PFSK-1 (cell line): ENCODE data around the gene SAP25.

Experiments used
- FOXP2 ChIP-seq: optimal IDR thresholded peaks from 2 replicates; pipeline ENCODE3; 2011; ENCODE audit warnings: borderline replicate concordance, control low read depth, inconsistent platforms; ENCODE audit not compliant: insufficient read depth; ENCODE audit errors: extremely low read length, extremely low read depth
- POLR2AphosphoS5 ChIP-seq: IDR thresholded peaks from 2 replicates; pipeline ENCODE4 v1.6.1; 2012; ENCODE audit warnings: low read depth, mild to moderate bottlenecking, control low read depth, low read length, moderate library complexity
- SIN3A ChIP-seq: IDR thresholded peaks from 2 replicates; pipeline ENCODE4 v1.6.1; 2012; ENCODE audit warnings: mild to moderate bottlenecking, low read length, moderate library complexity, borderline replicate concordance; ENCODE audit not compliant: insufficient read depth
- TAF1 ChIP-seq: IDR thresholded peaks from 2 replicates; pipeline ENCODE4 v1.6.1; 2012; ENCODE audit warnings: low read length, control low read depth, borderline replicate concordance; ENCODE audit not compliant: insufficient read depth
- TF ChIP-seq, protein P1 (sequence below), 2 experiments: IDR thresholded peaks; 2 replicates each; pipeline versions ENCODE4 v1.6.1 to v1.8.0; 2011 to 2012; ENCODE audit warnings: low read depth in 2 of 2, low read length in 2 of 2, control low read depth in 1 of 2, inconsistent platforms in 1 of 2, mild to moderate bottlenecking in 1 of 2, moderate library complexity in 1 of 2; ENCODE audit not compliant: insufficient read depth in 1 of 2

GRCh38 chr7:100552532-100552931 is 21.2 kb downstream of the SAP25 start:
- TF ChIP-seq, protein P1, sequence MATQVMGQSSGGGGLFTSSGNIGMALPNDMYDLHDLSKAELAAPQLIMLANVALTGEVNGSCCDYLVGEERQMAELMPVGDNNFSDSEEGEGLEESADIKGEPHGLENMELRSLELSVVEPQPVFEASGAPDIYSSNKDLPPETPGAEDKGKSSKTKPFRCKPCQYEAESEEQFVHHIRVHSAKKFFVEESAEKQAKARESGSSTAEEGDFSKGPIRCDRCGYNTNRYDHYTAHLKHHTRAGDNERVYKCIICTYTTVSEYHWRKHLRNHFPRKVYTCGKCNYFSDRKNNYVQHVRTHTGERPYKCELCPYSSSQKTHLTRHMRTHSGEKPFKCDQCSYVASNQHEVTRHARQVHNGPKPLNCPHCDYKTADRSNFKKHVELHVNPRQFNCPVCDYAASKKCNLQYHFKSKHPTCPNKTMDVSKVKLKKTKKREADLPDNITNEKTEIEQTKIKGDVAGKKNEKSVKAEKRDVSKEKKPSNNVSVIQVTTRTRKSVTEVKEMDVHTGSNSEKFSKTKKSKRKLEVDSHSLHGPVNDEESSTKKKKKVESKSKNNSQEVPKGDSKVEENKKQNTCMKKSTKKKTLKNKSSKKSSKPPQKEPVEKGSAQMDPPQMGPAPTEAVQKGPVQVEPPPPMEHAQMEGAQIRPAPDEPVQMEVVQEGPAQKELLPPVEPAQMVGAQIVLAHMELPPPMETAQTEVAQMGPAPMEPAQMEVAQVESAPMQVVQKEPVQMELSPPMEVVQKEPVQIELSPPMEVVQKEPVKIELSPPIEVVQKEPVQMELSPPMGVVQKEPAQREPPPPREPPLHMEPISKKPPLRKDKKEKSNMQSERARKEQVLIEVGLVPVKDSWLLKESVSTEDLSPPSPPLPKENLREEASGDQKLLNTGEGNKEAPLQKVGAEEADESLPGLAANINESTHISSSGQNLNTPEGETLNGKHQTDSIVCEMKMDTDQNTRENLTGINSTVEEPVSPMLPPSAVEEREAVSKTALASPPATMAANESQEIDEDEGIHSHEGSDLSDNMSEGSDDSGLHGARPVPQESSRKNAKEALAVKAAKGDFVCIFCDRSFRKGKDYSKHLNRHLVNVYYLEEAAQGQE (IDR thresholded peaks at IDR 0.05; ENCODE audit: insufficient read depth in 1 of 2, low read depth in 2 of 2, low read length in 2 of 2), result no peak
- no peak for TF ChIP-seq SIN3A
- TF ChIP-seq TAF1, result no peak
- no peak for TF ChIP-seq FOXP2
- TF ChIP-seq POLR2AphosphoS5, result no peak
